GM23338 (cell line): ENCODE data around the gene PTBP3. TPM values are rescaled to one million over a fixed set of nuclear protein-coding genes. Genes with fewer than 3 reads are reported as not detected.
A peak's percentile ranks its signal among the peaks of the same experiment; 100 is the strongest.

Experiments used
- ATAC-seq: fragments of 200-7000 bp; cut with Tn5 transposase; 3 replicates; pipeline ENCODE4 v1.9.1; 2020
- DNase-seq: peaks from one replicate; pipeline ENCODE4 v3.0.0-alpha.2; 2015; ENCODE audit warnings: low spot score
- H2AFZ ChIP-seq: fragments of 200-600 bp; sonication (generic); 2 replicates; pipeline ENCODE4 v1.8.0; 2016; ENCODE audit warnings: antibody characterized with exemption, mild to moderate bottlenecking, moderate library complexity
- H3F3A ChIP-seq: fragments of 200-600 bp; sonication (generic); replicated peaks from 2 replicates; pipeline ENCODE4 v1.8.0; 2017; ENCODE audit warnings: antibody characterized with exemption, mixed run types, low read depth
- H3K27ac ChIP-seq: fragments of 200-600 bp; sonication (generic); 2 replicates; pipeline ENCODE4 v1.6.1; 2016; ENCODE audit warnings: low read depth
- H3K27me3 ChIP-seq: fragments of 200-600 bp; sonication (generic); 2 replicates; pipeline ENCODE4 v1.8.0; 2016; ENCODE audit warnings: mild to moderate bottlenecking, mixed run types, moderate library complexity; ENCODE audit not compliant: insufficient read depth
- H3K36me3 ChIP-seq: fragments of 200-600 bp; sonication (generic); 2 replicates; pipeline ENCODE4 v1.8.0; 2016; ENCODE audit warnings: mild to moderate bottlenecking; ENCODE audit not compliant: insufficient read depth
- H3K4me1 ChIP-seq: fragments of 200-600 bp; sonication (generic); 2 replicates; pipeline ENCODE4 v1.8.0; 2016; ENCODE audit warnings: mild to moderate bottlenecking, moderate library complexity; ENCODE audit not compliant: insufficient read depth
- H3K4me2 ChIP-seq: fragments of 200-600 bp; sonication (generic); 2 replicates; pipeline ENCODE4 v1.7.1; 2017; ENCODE audit warnings: mixed run types
- H3K4me3 ChIP-seq: fragments of 200-600 bp; sonication (generic); 2 replicates; pipeline ENCODE4 v1.6.1; 2016; ENCODE audit warnings: mixed run types
- H3K79me2 ChIP-seq: fragments of 200-600 bp; sonication (generic); replicated peaks from 2 replicates; pipeline ENCODE4 v1.8.0; 2017; ENCODE audit warnings: mild to moderate bottlenecking; ENCODE audit not compliant: insufficient read depth
- H3K9me2 ChIP-seq: fragments of 200-600 bp; sonication (generic); 2 replicates; pipeline ENCODE4 v1.8.0; 2017; ENCODE audit not compliant: insufficient read depth
- H4K20me1 ChIP-seq: fragments of 200-600 bp; sonication (generic); replicated peaks from 2 replicates; pipeline ENCODE4 v1.8.0; 2017; ENCODE audit warnings: mild to moderate bottlenecking; ENCODE audit not compliant: insufficient read depth
- H3K27ac Mint-ChIP-seq: 2 replicates; pipeline ENCODE4 v1.8.0; 2020; ENCODE audit warnings: inconsistent platforms, mild to moderate bottlenecking, moderate library complexity, mixed read lengths
- H3K27me3 Mint-ChIP-seq: 3 replicates; pipeline ENCODE4 v1.8.0; 2022; ENCODE audit warnings: low read depth, mild to moderate bottlenecking, moderate library complexity, mixed read lengths, inconsistent platforms; ENCODE audit not compliant: insufficient read depth, poor library complexity
- H3K36me3 Mint-ChIP-seq: 3 replicates; pipeline ENCODE4 v1.8.0; 2021; ENCODE audit warnings: low read depth, mild to moderate bottlenecking, inconsistent platforms, moderate library complexity, mixed read lengths
- H3K4me1 Mint-ChIP-seq: 3 replicates; pipeline ENCODE4 v1.8.0; 2020; ENCODE audit warnings: mild to moderate bottlenecking, inconsistent platforms, mixed read lengths
- H3K4me3 Mint-ChIP-seq: 3 replicates; pipeline ENCODE4 v1.8.0; 2021; ENCODE audit warnings: moderate library complexity, mild to moderate bottlenecking, inconsistent platforms, mixed read lengths
- H3K9me3 Mint-ChIP-seq: 3 replicates; pipeline ENCODE4 v1.8.0; 2020; ENCODE audit warnings: moderate library complexity, mild to moderate bottlenecking, inconsistent platforms, mixed read lengths
- CREB1 ChIP-seq: fragments of 250-450 bp; sonication (Bioruptor Pico); IDR thresholded peaks from 2 replicates; pipeline ENCODE4 v1.5.0; 2020; ENCODE audit warnings: low read depth, mild to moderate bottlenecking, moderate library complexity
- CTCF ChIP-seq, 2 experiments: fragments of 200-600 bp in 1 of 2; sonication (generic) in 1 of 2; conservative IDR thresholded peaks; 2 replicates each; pipeline versions ENCODE4 v1.5.1 to v1.6.1; 2016 to 2017; ENCODE audit warnings: antibody characterized with exemption in 2 of 2, low read depth in 2 of 2, mild to moderate bottlenecking in 2 of 2, moderate library complexity in 1 of 2
- ETS1 ChIP-seq: IDR thresholded peaks from 2 replicates; pipeline ENCODE4 v1.6.1; 2016; ENCODE audit warnings: antibody characterized with exemption
- EZH2 ChIP-seq: fragments of 200-600 bp; sonication (generic); IDR thresholded peaks from one replicate; pipeline ENCODE4 v1.8.0; 2017; ENCODE audit warnings: antibody characterized with exemption, mild to moderate bottlenecking, low read depth; ENCODE audit not compliant: unreplicated experiment
- EZH2phosphoT487 ChIP-seq: fragments of 200-600 bp; sonication (generic); IDR thresholded peaks from one replicate; pipeline ENCODE4 v1.8.1; 2018; ENCODE audit warnings: antibody characterized with exemption; ENCODE audit not compliant: unreplicated experiment
- POLR2AphosphoS5 ChIP-seq: IDR thresholded peaks from 2 replicates; pipeline ENCODE4 v1.6.1; 2016; ENCODE audit warnings: antibody characterized with exemption, low read depth
- REST ChIP-seq: IDR thresholded peaks from one replicate; pipeline ENCODE4 v1.6.1; 2018; ENCODE audit warnings: antibody characterized with exemption; ENCODE audit not compliant: unreplicated experiment
- STAT1 ChIP-seq: IDR thresholded peaks from one replicate; pipeline ENCODE4 v1.6.1; 2016; ENCODE audit warnings: antibody characterized with exemption; ENCODE audit not compliant: unreplicated experiment
- ZNF331 ChIP-seq: fragments of 250-450 bp; sonication (Bioruptor Pico); IDR thresholded peaks from 2 replicates; pipeline ENCODE4 v1.5.0; 2020; ENCODE audit warnings: low read depth, mild to moderate bottlenecking, moderate library complexity
- polyA plus RNA-seq: library from polyadenylated mRNA; unstranded; fragments of >200 nt; fragmentation: Nextera tagmentation; extraction: Ambion mirVana; gene quantifications from 2 replicates; pipeline ENCODE4 v1.2.1, GENCODE V29; 2016
- total RNA-seq: library from RNA; depleted of rRNA; stranded (reverse); fragments of >200 nt; shearing (Covaris generic); gene quantifications from 2 replicates; pipeline ENCODE4 v1.2.3, GENCODE V29; 2014
- TF ChIP-seq, protein P1 (sequence below): fragments of 250-450 bp; sonication (Bioruptor Pico); IDR thresholded peaks from 2 replicates; pipeline ENCODE4 v1.5.0; 2020; ENCODE audit warnings: mild to moderate bottlenecking, moderate library complexity

Gene PTBP3
- total and polyA plus RNA-seq, 2 experiments from 2014 or later = 20.0 to 92.9 TPM

- Histone ChIP-seq H3F3A (no peaks in the 10 kb centered on the region), H3K79me2 (no peaks in the 10 kb centered on the region), H2AFZ (peak overlapping the region; percentile 56), H3K4me2 (peak overlapping the region; percentile 47), H3K27me3 (no peaks in the 10 kb centered on the region), H3K36me3 (no peaks in the 10 kb centered on the region), H3K27ac (peak overlapping the region; percentile 34; the same call in 1 of the 2 replicates), H3K4me1 (peaks cover 17% of the 10 kb centered on the region; the same call in 1 of the 2 replicates), H4K20me1 (no peaks in the 10 kb centered on the region), H3K4me3 (peak overlapping the region; percentile 36), H3K9me2 (no peaks in the 10 kb centered on the region)
- no peaks in the 10 kb centered on the region for H3K9me3 Mint-ChIP-seq
- H3K36me3 Mint-ChIP-seq = no peaks in the 10 kb centered on the region; the same call in 2 of the 3 replicates
- ATAC-seq = peak; percentile 52
- peaks cover 17% of the 10 kb centered on the region for H3K4me1 Mint-ChIP-seq
- TF ChIP-seq POLR2AphosphoS5 = no peak
- TF ChIP-seq STAT1 = no peak
- TF ChIP-seq CTCF (conservative IDR thresholded peaks at IDR 0.05; ENCODE audit: low read depth in 2 of 2) = no peak
- TF ChIP-seq, protein P1, sequence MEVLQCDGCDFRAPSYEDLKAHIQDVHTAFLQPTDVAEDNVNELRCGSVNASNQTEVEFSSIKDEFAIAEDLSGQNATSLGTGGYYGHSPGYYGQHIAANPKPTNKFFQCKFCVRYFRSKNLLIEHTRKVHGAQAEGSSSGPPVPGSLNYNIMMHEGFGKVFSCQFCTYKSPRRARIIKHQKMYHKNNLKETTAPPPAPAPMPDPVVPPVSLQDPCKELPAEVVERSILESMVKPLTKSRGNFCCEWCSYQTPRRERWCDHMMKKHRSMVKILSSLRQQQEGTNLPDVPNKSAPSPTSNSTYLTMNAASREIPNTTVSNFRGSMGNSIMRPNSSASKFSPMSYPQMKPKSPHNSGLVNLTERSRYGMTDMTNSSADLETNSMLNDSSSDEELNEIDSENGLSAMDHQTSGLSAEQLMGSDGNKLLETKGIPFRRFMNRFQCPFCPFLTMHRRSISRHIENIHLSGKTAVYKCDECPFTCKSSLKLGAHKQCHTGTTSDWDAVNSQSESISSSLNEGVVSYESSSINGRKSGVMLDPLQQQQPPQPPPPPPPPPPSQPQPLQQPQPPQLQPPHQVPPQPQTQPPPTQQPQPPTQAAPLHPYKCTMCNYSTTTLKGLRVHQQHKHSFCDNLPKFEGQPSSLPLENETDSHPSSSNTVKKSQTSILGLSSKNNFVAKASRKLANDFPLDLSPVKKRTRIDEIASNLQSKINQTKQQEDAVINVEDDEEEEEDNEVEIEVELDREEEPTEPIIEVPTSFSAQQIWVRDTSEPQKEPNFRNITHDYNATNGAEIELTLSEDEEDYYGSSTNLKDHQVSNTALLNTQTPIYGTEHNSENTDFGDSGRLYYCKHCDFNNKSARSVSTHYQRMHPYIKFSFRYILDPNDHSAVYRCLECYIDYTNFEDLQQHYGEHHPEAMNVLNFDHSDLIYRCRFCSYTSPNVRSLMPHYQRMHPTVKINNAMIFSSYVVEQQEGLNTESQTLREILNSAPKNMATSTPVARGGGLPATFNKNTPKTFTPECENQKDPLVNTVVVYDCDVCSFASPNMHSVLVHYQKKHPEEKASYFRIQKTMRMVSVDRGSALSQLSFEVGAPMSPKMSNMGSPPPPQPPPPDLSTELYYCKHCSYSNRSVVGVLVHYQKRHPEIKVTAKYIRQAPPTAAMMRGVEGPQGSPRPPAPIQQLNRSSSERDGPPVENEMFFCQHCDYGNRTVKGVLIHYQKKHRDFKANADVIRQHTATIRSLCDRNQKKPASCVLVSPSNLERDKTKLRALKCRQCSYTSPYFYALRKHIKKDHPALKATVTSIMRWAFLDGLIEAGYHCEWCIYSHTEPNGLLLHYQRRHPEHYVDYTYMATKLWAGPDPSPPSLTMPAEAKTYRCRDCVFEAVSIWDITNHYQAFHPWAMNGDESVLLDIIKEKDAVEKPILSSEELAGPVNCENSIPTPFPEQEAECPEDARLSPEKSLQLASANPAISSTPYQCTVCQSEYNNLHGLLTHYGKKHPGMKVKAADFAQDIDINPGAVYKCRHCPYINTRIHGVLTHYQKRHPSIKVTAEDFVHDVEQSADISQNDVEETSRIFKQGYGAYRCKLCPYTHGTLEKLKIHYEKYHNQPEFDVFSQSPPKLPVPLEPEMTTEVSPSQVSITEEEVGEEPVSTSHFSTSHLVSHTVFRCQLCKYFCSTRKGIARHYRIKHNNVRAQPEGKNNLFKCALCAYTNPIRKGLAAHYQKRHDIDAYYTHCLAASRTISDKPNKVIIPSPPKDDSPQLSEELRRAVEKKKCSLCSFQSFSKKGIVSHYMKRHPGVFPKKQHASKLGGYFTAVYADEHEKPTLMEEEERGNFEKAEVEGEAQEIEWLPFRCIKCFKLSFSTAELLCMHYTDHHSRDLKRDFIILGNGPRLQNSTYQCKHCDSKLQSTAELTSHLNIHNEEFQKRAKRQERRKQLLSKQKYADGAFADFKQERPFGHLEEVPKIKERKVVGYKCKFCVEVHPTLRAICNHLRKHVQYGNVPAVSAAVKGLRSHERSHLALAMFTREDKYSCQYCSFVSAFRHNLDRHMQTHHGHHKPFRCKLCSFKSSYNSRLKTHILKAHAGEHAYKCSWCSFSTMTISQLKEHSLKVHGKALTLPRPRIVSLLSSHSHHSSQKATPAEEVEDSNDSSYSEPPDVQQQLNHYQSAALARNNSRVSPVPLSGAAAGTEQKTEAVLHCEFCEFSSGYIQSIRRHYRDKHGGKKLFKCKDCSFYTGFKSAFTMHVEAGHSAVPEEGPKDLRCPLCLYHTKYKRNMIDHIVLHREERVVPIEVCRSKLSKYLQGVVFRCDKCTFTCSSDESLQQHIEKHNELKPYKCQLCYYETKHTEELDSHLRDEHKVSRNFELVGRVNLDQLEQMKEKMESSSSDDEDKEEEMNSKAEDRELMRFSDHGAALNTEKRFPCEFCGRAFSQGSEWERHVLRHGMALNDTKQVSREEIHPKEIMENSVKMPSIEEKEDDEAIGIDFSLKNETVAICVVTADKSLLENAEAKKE = no peak
- no peak for TF ChIP-seq CREB1 (CRISPR knock-in tag)
- no peak for TF ChIP-seq ETS1
- TF ChIP-seq EZH2phosphoT487 = no peak
- no peak for TF ChIP-seq REST
- no peak for TF ChIP-seq EZH2
- no peak for TF ChIP-seq ZNF331 (CRISPR knock-in tag)
- DNase-seq = peak; percentile 64
- peak overlapping the region; percentile 52; the same call in 2 of the 3 replicates for H3K4me3 Mint-ChIP-seq
- peak overlapping the region; percentile 83 for H3K27ac Mint-ChIP-seq
- H3K27me3 Mint-ChIP-seq = peaks cover 8% of the 10 kb centered on the region
Observed at GRCh38 chr9:112348257-112349007, 15.0 kb upstream of the PTBP3 start.
